ENCODE measurements around the gene PTPRT. TPM values are rescaled to one million over a fixed set of nuclear protein-coding genes. Genes with fewer than 3 reads are reported as not detected.

The PTPRT gene
- total RNA-seq, 1 experiment from 2014 or later, result not detected

- no peak for ATAC-seq
- Histone ChIP-seq H3K9me3 (ENCODE audit: control insufficient read depth in 1 of 2, insufficient read depth in 1 of 2, low read depth in 1 of 2, low read length in 2 of 2) (peaks cover 4 to 15% of the 10 kb centered on the region in 2 experiments; a peak in 2 of 4 replicates), H3K36me3 (ENCODE audit: control insufficient read depth in 1 of 2, insufficient read depth in 2 of 2, low read length in 2 of 2) (no peaks in the 10 kb centered on the region), H3K4me3 (replicated peaks in 1 of 2; ENCODE audit: low read depth in 1 of 2, low read length in 2 of 2) (no peak overlapping the region), H3K9me2 (ENCODE audit: insufficient read depth) (no peaks in the 10 kb centered on the region), H3K4me2 (ENCODE audit: low read length) (no peak overlapping the region), H4K20me1 (ENCODE audit: insufficient read depth) (no peaks in the 10 kb centered on the region), H3K4me1 (ENCODE audit: control insufficient read depth in 1 of 2, insufficient read depth in 2 of 2, low read length in 2 of 2) (no peaks in the 10 kb centered on the region), H3K79me2 (ENCODE audit: insufficient read depth, low read length) (no peaks in the 10 kb centered on the region), H3K27ac (ENCODE audit: low read depth, low read length) (no peak overlapping the region), H3K27me3 (ENCODE audit: insufficient read depth, low read length) (no peaks in the 10 kb centered on the region), H3K9ac (ENCODE audit: low read length) (no peak overlapping the region), H2AFZ (ENCODE audit: low read depth, low read length, poor library complexity, severe bottlenecking) (no peak overlapping the region)
- BruUV-seq (replicated peaks), result no TSS peak
- DNase-seq (ENCODE audit: low read depth, low spot score), result no peak
- intact Hi-C loops (cut with micrococcal nuclease), result no loop called here
- ChIA-PET CTCF (no interaction called here), POLR2A (no interaction called here), RAD21 (ENCODE audit: low non-redundant PET in 1 of 2, low total read pairs in 2 of 2, uncharacterized antibody in 2 of 2, unreplicated experiment in 2 of 2) (no interaction called here)
- TF ChIP-seq CBX3 (IDR thresholded peaks at IDR 0.05; ENCODE audit: low read depth), result no peak
- TF ChIP-seq POLR2AphosphoS5 (IDR thresholded peaks at IDR 0.05; ENCODE audit: low read depth, low read length), result no peak
- no peak for TF ChIP-seq TCF7L2 (IDR thresholded peaks at IDR 0.05; ENCODE audit: borderline replicate concordance, extremely low read depth, insufficient read depth, insufficient read length)
- no peak for TF ChIP-seq CTCF (IDR thresholded peaks at IDR 0.05 in 2 of 3, conservative IDR thresholded peaks at IDR 0.05 in 1 of 3; ENCODE audit: borderline replicate concordance in 1 of 3, insufficient read depth in 1 of 3, low read depth in 2 of 3, low read length in 2 of 3)
- no peak for TF ChIP-seq SRF (IDR thresholded peaks at IDR 0.05; ENCODE audit: low read depth)
- TF ChIP-seq ZBTB33 (IDR thresholded peaks at IDR 0.05; ENCODE audit: extremely low read depth, insufficient replicate concordance, low read length), result no peak
- TF ChIP-seq ELF1 (IDR thresholded peaks at IDR 0.05; ENCODE audit: borderline replicate concordance, low read depth), result no peak
- no peak for TF ChIP-seq ZFX (IDR thresholded peaks at IDR 0.05)
- TF ChIP-seq YY1 (IDR thresholded peaks at IDR 0.05; ENCODE audit: extremely low read depth, insufficient replicate concordance, low read depth, low read length), result no peak
Observed at GRCh38 chr20:42938441-42939205, 251.1 kb downstream of the PTPRT start.

Data from HCT116 (cell line).